ENCODE results near the gene KIRREL1. TPM values are rescaled to one million over a fixed set of nuclear protein-coding genes. Genes with fewer than 3 reads are reported as not detected.

The KIRREL1 gene
- total RNA-seq, 1 donor from 2014 or later, result 34.9 TPM

GRCh38 chr1:157965584-157965983 is 27.9 kb upstream of the KIRREL1 start:
- Histone ChIP-seq H3K4me3 (no peak overlapping the region), H3K27me3 (no peaks in the 10 kb centered on the region), H3K9me3 (no peaks in the 10 kb centered on the region), H3K27ac (no peak overlapping the region), H3K36me3 (no peaks in the 10 kb centered on the region), H3K4me1 (peaks cover 14% of the 10 kb centered on the region)
- intact Hi-C loops (cut with DNase I), result loop anchor here (5.0 kb wide), 1 partner anchor 152 kb away; no protein-coding TSS in a partner anchor
- DNase-seq (ENCODE audit: extremely low spot score in 2 of 2), result no peak
- TF ChIP-seq, protein P1, sequence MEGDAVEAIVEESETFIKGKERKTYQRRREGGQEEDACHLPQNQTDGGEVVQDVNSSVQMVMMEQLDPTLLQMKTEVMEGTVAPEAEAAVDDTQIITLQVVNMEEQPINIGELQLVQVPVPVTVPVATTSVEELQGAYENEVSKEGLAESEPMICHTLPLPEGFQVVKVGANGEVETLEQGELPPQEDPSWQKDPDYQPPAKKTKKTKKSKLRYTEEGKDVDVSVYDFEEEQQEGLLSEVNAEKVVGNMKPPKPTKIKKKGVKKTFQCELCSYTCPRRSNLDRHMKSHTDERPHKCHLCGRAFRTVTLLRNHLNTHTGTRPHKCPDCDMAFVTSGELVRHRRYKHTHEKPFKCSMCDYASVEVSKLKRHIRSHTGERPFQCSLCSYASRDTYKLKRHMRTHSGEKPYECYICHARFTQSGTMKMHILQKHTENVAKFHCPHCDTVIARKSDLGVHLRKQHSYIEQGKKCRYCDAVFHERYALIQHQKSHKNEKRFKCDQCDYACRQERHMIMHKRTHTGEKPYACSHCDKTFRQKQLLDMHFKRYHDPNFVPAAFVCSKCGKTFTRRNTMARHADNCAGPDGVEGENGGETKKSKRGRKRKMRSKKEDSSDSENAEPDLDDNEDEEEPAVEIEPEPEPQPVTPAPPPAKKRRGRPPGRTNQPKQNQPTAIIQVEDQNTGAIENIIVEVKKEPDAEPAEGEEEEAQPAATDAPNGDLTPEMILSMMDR (IDR thresholded peaks at IDR 0.05), result no peak
- TF ChIP-seq POLR2AphosphoS5 (IDR thresholded peaks at IDR 0.05; ENCODE audit: insufficient read depth in 1 of 2, low read depth in 1 of 2) (no peak), POLR2A (IDR thresholded peaks at IDR 0.05) (no peak)

DNA sequence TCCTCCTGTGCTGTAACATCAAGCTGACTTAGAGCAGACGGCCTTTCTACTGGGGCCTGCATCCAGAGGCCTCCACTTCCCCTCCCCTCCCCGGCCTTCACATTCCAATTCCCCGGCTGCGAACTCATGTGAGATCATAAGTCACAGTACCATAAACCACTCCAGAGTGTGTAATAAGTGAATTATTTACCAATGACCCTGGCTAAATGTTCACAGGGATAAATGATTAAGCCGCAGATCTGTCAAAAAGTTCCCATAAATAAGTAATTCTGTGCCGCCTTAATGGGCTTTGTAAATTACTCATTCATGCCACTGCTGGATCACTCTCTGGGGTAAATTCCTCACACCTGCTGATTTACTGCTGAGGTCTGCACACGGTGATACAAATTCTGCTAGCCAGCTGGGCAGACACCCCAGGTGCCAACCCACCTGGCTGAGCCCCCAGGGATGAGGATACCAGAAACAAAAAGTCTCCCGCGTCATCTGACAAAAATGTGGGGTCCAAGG is 27.4 kb upstream of the KIRREL1 start:
- H3K9me3 ChIP-seq, result no peaks in the 10 kb centered on the region
- no peak for DNase-seq (ENCODE audit: extremely low spot score in 2 of 2)
- TF ChIP-seq POLR2AphosphoS5 (IDR thresholded peaks at IDR 0.05; ENCODE audit: insufficient read depth in 1 of 2, low read depth in 1 of 2) (no peak), POLR2A (IDR thresholded peaks at IDR 0.05) (no peak)
- TF ChIP-seq, protein P1 (IDR thresholded peaks at IDR 0.05), result no peak
- H3K27ac ChIP-seq, result no peak overlapping the region
- intact Hi-C loops (cut with DNase I), result loop anchor here (5.0 kb wide), 1 partner anchor 151 kb away; no protein-coding TSS in a partner anchor
- H3K4me1 ChIP-seq, result peaks cover 14% of the 10 kb centered on the region
- no peaks in the 10 kb centered on the region for H3K27me3 ChIP-seq
- H3K4me3 ChIP-seq, result no peak overlapping the region
- no peaks in the 10 kb centered on the region for H3K36me3 ChIP-seq

GRCh38 chr1:157967205-157967604 is 26.2 kb upstream of the KIRREL1 start:
- DNase-seq (ENCODE audit: extremely low spot score in 2 of 2), result no peak
- Histone ChIP-seq H3K36me3 (no peaks in the 10 kb centered on the region), H3K27ac (no peak overlapping the region), H3K4me1 (peaks cover 14% of the 10 kb centered on the region), H3K9me3 (no peaks in the 10 kb centered on the region), H3K4me3 (no peak overlapping the region), H3K27me3 (no peaks in the 10 kb centered on the region)
- intact Hi-C loops (cut with DNase I), result loop anchor here (5.0 kb wide), 1 partner anchor 150 kb away; no protein-coding TSS in a partner anchor
- TF ChIP-seq, protein P1 (IDR thresholded peaks at IDR 0.05), result no peak
- TF ChIP-seq POLR2A (IDR thresholded peaks at IDR 0.05) (no peak), POLR2AphosphoS5 (IDR thresholded peaks at IDR 0.05; ENCODE audit: insufficient read depth in 1 of 2, low read depth in 1 of 2) (no peak)

GRCh38 chr1:157968508-157968907 is 24.9 kb upstream of the KIRREL1 start:
- no peak overlapping the region for H3K4me3 ChIP-seq
- no peaks in the 10 kb centered on the region for H3K9me3 ChIP-seq
- intact Hi-C loops (cut with DNase I), result loop anchor here (5.0 kb wide), 1 partner anchor 149 kb away; no protein-coding TSS in a partner anchor
- no peaks in the 10 kb centered on the region for H3K27me3 ChIP-seq
- no peak for DNase-seq (ENCODE audit: extremely low spot score in 2 of 2)
- H3K27ac ChIP-seq, result no peak overlapping the region
- H3K4me1 ChIP-seq, result peaks cover 14% of the 10 kb centered on the region
- no peak for TF ChIP-seq POLR2AphosphoS5 (IDR thresholded peaks at IDR 0.05; ENCODE audit: insufficient read depth in 1 of 2, low read depth in 1 of 2)
- no peak for TF ChIP-seq POLR2A (IDR thresholded peaks at IDR 0.05)
- TF ChIP-seq, protein P1 (IDR thresholded peaks at IDR 0.05), result no peak
- no peaks in the 10 kb centered on the region for H3K36me3 ChIP-seq

DNA sequence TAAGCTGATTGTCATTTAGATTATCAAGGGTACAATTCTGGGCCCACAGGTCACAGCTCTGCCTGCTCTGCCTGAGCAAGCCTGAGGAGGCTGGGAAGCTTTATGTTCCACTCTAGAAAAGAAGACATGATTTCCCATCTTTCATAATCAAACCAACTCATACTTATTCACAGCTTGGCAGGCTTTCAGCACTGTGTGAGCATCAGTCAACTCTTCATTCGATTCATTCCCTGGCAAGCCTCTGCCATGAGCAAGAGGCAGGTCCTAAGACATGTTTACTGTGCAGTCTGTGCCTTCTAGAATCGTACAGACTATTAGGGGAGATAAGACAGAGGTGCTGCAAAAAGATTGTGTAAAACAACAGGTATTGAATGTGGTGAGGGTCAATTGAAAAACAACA is 24.5 kb upstream of the KIRREL1 start:
- Histone ChIP-seq H3K4me3 (no peak overlapping the region), H3K36me3 (no peaks in the 10 kb centered on the region), H3K27ac (no peak overlapping the region), H3K27me3 (no peaks in the 10 kb centered on the region), H3K4me1 (peaks cover 14% of the 10 kb centered on the region), H3K9me3 (no peaks in the 10 kb centered on the region)
- no peak for DNase-seq (ENCODE audit: extremely low spot score in 2 of 2)
- TF ChIP-seq, protein P1 (IDR thresholded peaks at IDR 0.05), result no peak
- TF ChIP-seq POLR2AphosphoS5 (IDR thresholded peaks at IDR 0.05; ENCODE audit: insufficient read depth in 1 of 2, low read depth in 1 of 2) (no peak), POLR2A (IDR thresholded peaks at IDR 0.05) (no peak)
- intact Hi-C loops (cut with DNase I), result loop anchor here (5.0 kb wide), 1 partner anchor 148 kb away; no protein-coding TSS in a partner anchor
